Measurements from ENCODE around the gene ZFYVE9. TPM values are rescaled to one million over a fixed set of nuclear protein-coding genes. Genes with fewer than 3 reads are reported as not detected.

ZFYVE9 gene
- total RNA-seq, 1 experiment from 2014 or later = 18.0 TPM

DNA sequence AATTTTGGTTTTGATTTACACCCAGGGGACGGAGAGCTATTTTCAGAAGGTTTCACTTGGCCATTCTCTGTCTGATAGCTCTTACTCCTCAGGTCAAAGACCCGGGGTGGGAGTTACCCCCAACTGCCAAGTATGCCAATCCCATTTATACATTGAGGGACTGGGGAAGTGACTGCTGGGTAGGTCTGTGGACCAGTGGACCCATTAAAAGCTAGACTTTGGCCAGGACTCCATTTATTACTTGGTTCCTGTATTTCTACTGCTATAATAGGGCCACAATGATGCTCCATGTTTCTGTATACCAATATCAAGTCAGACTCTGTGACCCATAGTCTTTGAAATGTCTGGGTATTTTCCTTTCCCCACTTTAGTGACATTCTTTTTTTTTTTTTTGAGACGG is 14.6 kb downstream of the ZFYVE9 start:
- Histone ChIP-seq H3K27me3 (ENCODE audit: control insufficient read depth, insufficient read depth, low read length) (no peaks in the 10 kb centered on the region), H3K4me1 (ENCODE audit: control insufficient read depth, insufficient read depth, low read length) (no peaks in the 10 kb centered on the region), H3K36me3 (ENCODE audit: control insufficient read depth, insufficient read depth, low read length) (no peaks in the 10 kb centered on the region), H3K9me3 (ENCODE audit: control insufficient read depth, insufficient read depth, low read depth, low read length) (no peaks in the 10 kb centered on the region), H3K4me3 (ENCODE audit: low read depth in 2 of 2, low read length in 2 of 2) (no peak overlapping the region), H3K27ac (ENCODE audit: low read length) (no peak overlapping the region)
- DNase-seq (ENCODE audit: low read depth, low spot score) (no peak), ATAC-seq (no peak)
- ChIA-PET POLR2A (interaction anchor here (0.7 kb wide), 1 partner anchor 507 kb away, joined by 3 read pairs; no protein-coding TSS in a partner anchor), CTCF (no interaction called here)
- intact Hi-C loops (cut with micrococcal nuclease; ENCODE audit: unreplicated experiment) = no loop called here
- BruUV-seq (replicated peaks) = no TSS peak
- TF ChIP-seq TCF7L2 (IDR thresholded peaks at IDR 0.05; ENCODE audit: low read depth, low read length) = no peak
- TF ChIP-seq, protein P1, sequence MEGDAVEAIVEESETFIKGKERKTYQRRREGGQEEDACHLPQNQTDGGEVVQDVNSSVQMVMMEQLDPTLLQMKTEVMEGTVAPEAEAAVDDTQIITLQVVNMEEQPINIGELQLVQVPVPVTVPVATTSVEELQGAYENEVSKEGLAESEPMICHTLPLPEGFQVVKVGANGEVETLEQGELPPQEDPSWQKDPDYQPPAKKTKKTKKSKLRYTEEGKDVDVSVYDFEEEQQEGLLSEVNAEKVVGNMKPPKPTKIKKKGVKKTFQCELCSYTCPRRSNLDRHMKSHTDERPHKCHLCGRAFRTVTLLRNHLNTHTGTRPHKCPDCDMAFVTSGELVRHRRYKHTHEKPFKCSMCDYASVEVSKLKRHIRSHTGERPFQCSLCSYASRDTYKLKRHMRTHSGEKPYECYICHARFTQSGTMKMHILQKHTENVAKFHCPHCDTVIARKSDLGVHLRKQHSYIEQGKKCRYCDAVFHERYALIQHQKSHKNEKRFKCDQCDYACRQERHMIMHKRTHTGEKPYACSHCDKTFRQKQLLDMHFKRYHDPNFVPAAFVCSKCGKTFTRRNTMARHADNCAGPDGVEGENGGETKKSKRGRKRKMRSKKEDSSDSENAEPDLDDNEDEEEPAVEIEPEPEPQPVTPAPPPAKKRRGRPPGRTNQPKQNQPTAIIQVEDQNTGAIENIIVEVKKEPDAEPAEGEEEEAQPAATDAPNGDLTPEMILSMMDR (IDR thresholded peaks at IDR 0.05) = no peak
- TF ChIP-seq SIN3A (IDR thresholded peaks at IDR 0.05; ENCODE audit: borderline replicate concordance, insufficient read depth, low read depth, low read length) = no peak
- TF ChIP-seq POLR2AphosphoS5 (IDR thresholded peaks at IDR 0.05; ENCODE audit: low read depth, low read length) = no peak
- TF ChIP-seq, protein P2, sequence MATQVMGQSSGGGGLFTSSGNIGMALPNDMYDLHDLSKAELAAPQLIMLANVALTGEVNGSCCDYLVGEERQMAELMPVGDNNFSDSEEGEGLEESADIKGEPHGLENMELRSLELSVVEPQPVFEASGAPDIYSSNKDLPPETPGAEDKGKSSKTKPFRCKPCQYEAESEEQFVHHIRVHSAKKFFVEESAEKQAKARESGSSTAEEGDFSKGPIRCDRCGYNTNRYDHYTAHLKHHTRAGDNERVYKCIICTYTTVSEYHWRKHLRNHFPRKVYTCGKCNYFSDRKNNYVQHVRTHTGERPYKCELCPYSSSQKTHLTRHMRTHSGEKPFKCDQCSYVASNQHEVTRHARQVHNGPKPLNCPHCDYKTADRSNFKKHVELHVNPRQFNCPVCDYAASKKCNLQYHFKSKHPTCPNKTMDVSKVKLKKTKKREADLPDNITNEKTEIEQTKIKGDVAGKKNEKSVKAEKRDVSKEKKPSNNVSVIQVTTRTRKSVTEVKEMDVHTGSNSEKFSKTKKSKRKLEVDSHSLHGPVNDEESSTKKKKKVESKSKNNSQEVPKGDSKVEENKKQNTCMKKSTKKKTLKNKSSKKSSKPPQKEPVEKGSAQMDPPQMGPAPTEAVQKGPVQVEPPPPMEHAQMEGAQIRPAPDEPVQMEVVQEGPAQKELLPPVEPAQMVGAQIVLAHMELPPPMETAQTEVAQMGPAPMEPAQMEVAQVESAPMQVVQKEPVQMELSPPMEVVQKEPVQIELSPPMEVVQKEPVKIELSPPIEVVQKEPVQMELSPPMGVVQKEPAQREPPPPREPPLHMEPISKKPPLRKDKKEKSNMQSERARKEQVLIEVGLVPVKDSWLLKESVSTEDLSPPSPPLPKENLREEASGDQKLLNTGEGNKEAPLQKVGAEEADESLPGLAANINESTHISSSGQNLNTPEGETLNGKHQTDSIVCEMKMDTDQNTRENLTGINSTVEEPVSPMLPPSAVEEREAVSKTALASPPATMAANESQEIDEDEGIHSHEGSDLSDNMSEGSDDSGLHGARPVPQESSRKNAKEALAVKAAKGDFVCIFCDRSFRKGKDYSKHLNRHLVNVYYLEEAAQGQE (IDR thresholded peaks at IDR 0.05; ENCODE audit: insufficient read depth in 1 of 2, low read depth in 2 of 2, low read length in 1 of 2) = no peak
- in situ Hi-C loops (cut with HindIII; ENCODE audit: low pct_unique_long_range_greater_than_20kb, low sequenced_read_pairs) = no loop called here

- no TSS peak for BruUV-seq (replicated peaks)
- H3K27me3 ChIP-seq (ENCODE audit: control insufficient read depth, insufficient read depth, low read length) = no peaks in the 10 kb centered on the region
- intact Hi-C loops (cut with micrococcal nuclease; ENCODE audit: unreplicated experiment) (no loop called here), in situ Hi-C loops (cut with HindIII; ENCODE audit: low pct_unique_long_range_greater_than_20kb, low sequenced_read_pairs) (no loop called here)
- POLR2A ChIA-PET = no interaction called here
- H3K4me1 ChIP-seq (ENCODE audit: control insufficient read depth, insufficient read depth, low read length) = no peaks in the 10 kb centered on the region
- H3K4me3 ChIP-seq (ENCODE audit: low read depth in 2 of 2, low read length in 2 of 2) = no peak overlapping the region
- H3K36me3 ChIP-seq (ENCODE audit: control insufficient read depth, insufficient read depth, low read length) = no peaks in the 10 kb centered on the region
- H3K9me3 ChIP-seq (ENCODE audit: control insufficient read depth, insufficient read depth, low read depth, low read length) = no peaks in the 10 kb centered on the region
- DNase-seq (ENCODE audit: low read depth, low spot score) (no peak), ATAC-seq (no peak)
- H3K27ac ChIP-seq (ENCODE audit: low read length) = no peak overlapping the region
- CTCF ChIA-PET = no interaction called here
- TF ChIP-seq SIN3A (IDR thresholded peaks at IDR 0.05; ENCODE audit: borderline replicate concordance, insufficient read depth, low read depth, low read length) (no peak), TCF7L2 (IDR thresholded peaks at IDR 0.05; ENCODE audit: low read depth, low read length) (no peak), POLR2AphosphoS5 (IDR thresholded peaks at IDR 0.05; ENCODE audit: low read depth, low read length) (no peak)
- TF ChIP-seq, protein P1 (IDR thresholded peaks at IDR 0.05) = no peak
- TF ChIP-seq, protein P2 (IDR thresholded peaks at IDR 0.05; ENCODE audit: insufficient read depth in 1 of 2, low read depth in 2 of 2, low read length in 1 of 2) = no peak
Observed at GRCh38 chr1:52157582-52157981, 15.7 kb downstream of the ZFYVE9 start.
